Spleen (tissue), 11 donors: Measurements from ENCODE around the gene LSM14B. TPM values are rescaled to one million over a fixed set of nuclear protein-coding genes. Genes with fewer than 3 reads are reported as not detected.

Source experiments
- DNase-seq: peaks from one replicate; pipeline ENCODE4 v3.0.0-alpha.2; 2020
- H3K27ac ChIP-seq, 8 donors: fragments of 200-600 bp; sonication (generic) in 7 of 8; 1 replicate in 4 of 8; 2 replicates in 4 of 8; pipeline versions ENCODE4 v1.5.0 to v1.8.0; 2016 to 2021; ENCODE audit warnings: inconsistent platforms in 4 of 8, mild to moderate bottlenecking in 4 of 8, moderate library complexity in 1 of 8
- H3K27me3 ChIP-seq, 7 donors: fragments of 200-600 bp; sonication (generic) in 6 of 7; replicated peaks in 1 of 7; 1 replicate in 4 of 7; 2 replicates in 3 of 7; pipeline versions ENCODE4 v1.5.0 to v1.8.0; 2016 to 2021; ENCODE audit warnings: inconsistent platforms in 3 of 7, mild to moderate bottlenecking in 1 of 7
- H3K36me3 ChIP-seq, 6 donors: fragments of 200-600 bp; sonication (generic) in 5 of 6; 1 replicate in 4 of 6; 2 replicates in 2 of 6; pipeline versions ENCODE4 v1.5.0 to v1.8.0; 2016 to 2021; ENCODE audit warnings: inconsistent platforms in 2 of 6
- H3K4me1 ChIP-seq, 6 donors: fragments of 200-600 bp; sonication (generic) in 5 of 6; 1 replicate in 3 of 6; 2 replicates in 3 of 6; pipeline versions ENCODE4 v1.5.0 to v1.8.0; 2016 to 2021; ENCODE audit warnings: inconsistent platforms in 3 of 6
- H3K4me3 ChIP-seq, 8 donors: fragments of 200-600 bp; sonication (generic) in 7 of 8; 1 replicate in 4 of 8; 2 replicates in 4 of 8; pipeline versions ENCODE4 v1.5.0 to v1.8.0; 2016 to 2021; ENCODE audit warnings: inconsistent platforms in 4 of 8, mild to moderate bottlenecking in 4 of 8, moderate library complexity in 2 of 8
- H3K9me3 ChIP-seq, 8 donors: fragments of 200-600 bp; sonication (generic) in 7 of 8; 1 replicate in 4 of 8; 2 replicates in 4 of 8; pipeline versions ENCODE4 v1.5.0 to v1.8.0; 2016 to 2021; ENCODE audit warnings: inconsistent platforms in 4 of 8
- CTCF ChIP-seq, 11 experiments: fragments of 200-600 bp in 7 of 11; fragments of 450-650 bp in 4 of 11; sonication (generic) in 4 of 11; IDR thresholded peaks in 8 of 11; conservative IDR thresholded peaks in 3 of 11; 1 replicate in 7 of 11; 2 replicates in 4 of 11; pipeline versions ENCODE4 v1.4.0 to v1.8.0; 2016 to 2021; ENCODE audit warnings: antibody characterized with exemption in 11 of 11, inconsistent platforms in 4 of 11, mild to moderate bottlenecking in 1 of 11
- POLR2A ChIP-seq, 3 donors: fragments of 450-650 bp; IDR thresholded peaks; one replicate each; pipeline ENCODE4 v1.5.1; 2017; ENCODE audit warnings: antibody characterized with exemption in 3 of 3, mild to moderate bottlenecking in 1 of 3
- POLR2AphosphoS5 ChIP-seq, 3 donors: sonication (generic); formaldehyde crosslinking; IDR thresholded peaks; one replicate each; pipeline ENCODE4 v1.5.1; 2017; ENCODE audit warnings: antibody characterized with exemption in 3 of 3
- WGBS, 5 donors: extraction: QIAGEN DNeasy Blood & Tissue Kit in 3 of 5; methylation state at CpG; one replicate each; pipeline versions ENCODE4 v1.1.5 to v1.1.7; 2013 to 2018; 5-methylcytosine and 5-hydroxymethylcytosine counted together
- intact Hi-C: fragments of 100-400 bp; cut with DNase I; formaldehyde crosslinking; loops from one replicate; pipeline ENCODE4 v1.15.0; 2023; ENCODE audit warnings: low total_unique reads
- polyA plus RNA-seq, 3 donors: library from polyadenylated mRNA; stranded (reverse); fragments of 200-250 nt; gene quantifications; one replicate each; pipeline ENCODE4 v1.2.1, GENCODE V29; 2013
- total RNA-seq, 7 donors: library from RNA; depleted of rRNA in 3 of 7; stranded (reverse); fragments of >200 nt in 3 of 7; fragmentation: NEBNext Ultra II Directional in 4 of 7; extraction: Animal tissue kit (Norgen Biotek cat#: 25700) in 4 of 7; gene quantifications; one replicate each; pipeline versions ENCODE4 v1.1.0 to v1.2.1, GENCODE V29; 2016 to 2021
- donor health status: healthy with polysubstance abuse.
- donor health status: DM: no; HTN: no; CAD: no; lungs with moderate emphysema.
- donor health status: DM: no; HTN: no; CAD: no.
- donor health status: Bipolar disorder and iron deficiency.
- donor health status: healthy.
- donor health status: DM: no; HTN: no; CAD: no.
- donor health status: DM: yes; HTN: yes; CAD: no.

The LSM14B gene
- total and polyA plus RNA-seq, 10 donors: 14.0 to 37.6 (median 26.0) TPM

- Histone ChIP-seq H3K27me3 (no peaks in the 10 kb centered on the region), H3K4me1 (peaks cover 0 to 4% (median 0%) of the 10 kb centered on the region in 6 donors), H3K4me3 (no peak overlapping the region), H3K36me3 (peaks cover 0 to 99% (median 75%) of the 10 kb centered on the region in 6 donors), H3K27ac (no peak overlapping the region), H3K9me3 (no peaks in the 10 kb centered on the region)
- intact Hi-C loops: no loop called here
- no peak for TF ChIP-seq POLR2A (IDR thresholded peaks at IDR 0.05)
- peak; percentile 65 for DNase-seq
- WGBS, 5 donors: 96 to 98% (median 98%) methylated on average over 36 to 41 of the region's 41 CpGs
Measured at GRCh38 chr20:62164879-62165761, 42.8 kb downstream of the LSM14B start.

- H3K4me1 ChIP-seq: peaks cover 0 to 4% (median 0%) of the 10 kb centered on the region in 6 donors
- no peak overlapping the region for H3K27ac ChIP-seq
- no peaks in the 10 kb centered on the region for H3K27me3 ChIP-seq
- no peak for TF ChIP-seq POLR2AphosphoS5 (IDR thresholded peaks at IDR 0.05)
- no peak for TF ChIP-seq CTCF (IDR thresholded peaks at IDR 0.05 in 8 of 11, conservative IDR thresholded peaks at IDR 0.05 in 3 of 11)
- no peak for TF ChIP-seq POLR2A (IDR thresholded peaks at IDR 0.05)
- H3K4me3 ChIP-seq: no peak overlapping the region
- H3K9me3 ChIP-seq: no peaks in the 10 kb centered on the region
- DNase-seq: peak; percentile 48
- intact Hi-C loops: no loop called here
- peaks cover 0 to 96% (median 70%) of the 10 kb centered on the region in 6 donors for H3K36me3 ChIP-seq
- WGBS, 5 donors: 86 to 92% (median 89%) methylated on average over 12 to 25 of the region's 25 CpGs
Measured at GRCh38 chr20:62165762-62166399, 43.6 kb downstream of the LSM14B start.

GRCh38 chr20:62167474-62167873, 45.2 kb downstream of the LSM14B start:
- Histone ChIP-seq H3K27me3 (no peaks in the 10 kb centered on the region), H3K4me1 (peaks cover 0 to 4% (median 0%) of the 10 kb centered on the region in 6 donors), H3K9me3 (no peaks in the 10 kb centered on the region), H3K36me3 (peaks cover 0 to 82% (median 57%) of the 10 kb centered on the region in 6 donors), H3K4me3 (no peak overlapping the region), H3K27ac (peak overlapping the region in 5 of 8 donors; percentile 14 to 63 (median 37))
- WGBS, 5 donors: 58 to 84% (median 82%) methylated on average over 5 to 6 of the region's 6 CpGs
- intact Hi-C loops: no loop called here
- no peak for TF ChIP-seq POLR2A (IDR thresholded peaks at IDR 0.05)
- TF ChIP-seq POLR2AphosphoS5 (IDR thresholded peaks at IDR 0.05): peak; percentile 36 to 71 (median 47)
- DNase-seq: peak; percentile 76

GRCh38 chr20:62168061-62168460, 45.8 kb downstream of the LSM14B start:
- intact Hi-C loops: no loop called here
- no peaks in the 10 kb centered on the region for H3K9me3 ChIP-seq
- H3K27me3 ChIP-seq: no peaks in the 10 kb centered on the region
- WGBS, 5 donors: 75 to 100% (median 91%) methylated on average over 4 of the region's 4 CpGs
- no peak for DNase-seq
- no peak overlapping the region for H3K27ac ChIP-seq
- TF ChIP-seq CTCF (IDR thresholded peaks at IDR 0.05 in 8 of 11, conservative IDR thresholded peaks at IDR 0.05 in 3 of 11): no peak
- no peak for TF ChIP-seq POLR2AphosphoS5 (IDR thresholded peaks at IDR 0.05)
- TF ChIP-seq POLR2A (IDR thresholded peaks at IDR 0.05): no peak
- peaks cover 0 to 4% (median 0%) of the 10 kb centered on the region in 6 donors for H3K4me1 ChIP-seq
- H3K4me3 ChIP-seq: no peak overlapping the region
- H3K36me3 ChIP-seq: peaks cover 0 to 82% (median 57%) of the 10 kb centered on the region in 6 donors
